ENCODE results near the gene FGF7.
A peak's percentile ranks its signal among the peaks of the same experiment; 100 is the strongest.
"Not testable (repeated sequence)": the region's sequence is repeated elsewhere in the genome, so short reads cannot be mapped to it uniquely, and the experiment has no call there.

FGF7 gene

GRCh38 chr15:49439678-49440395 lies 16.8 kb downstream of the FGF7 start:
- no peak for DNase-seq

- DNase-seq: no peak
Observed at GRCh38 chr15:49441356-49441755, 18.3 kb downstream of the FGF7 start.

- DNase-seq: no peak
Observed at GRCh38 chr15:49441816-49442215, 18.8 kb downstream of the FGF7 start.

- DNase-seq: no peak
Observed at GRCh38 chr15:49452595-49452994, 29.6 kb downstream of the FGF7 start.

- DNase-seq: no peak
Observed at GRCh38 chr15:49456166-49456565, 33.1 kb downstream of the FGF7 start.

GRCh38 chr15:49458145-49458544 lies 35.1 kb downstream of the FGF7 start:
- DNase-seq: no peak

GRCh38 chr15:49460411-49460941 lies 37.4 kb downstream of the FGF7 start:
- no peak for DNase-seq

- DNase-seq: no peak
Observed at GRCh38 chr15:49462232-49462844, 39.3 kb downstream of the FGF7 start.

GRCh38 chr15:49464522-49464921 lies 41.5 kb downstream of the FGF7 start:
- DNase-seq: no peak

- DNase-seq: no peak
Observed at GRCh38 chr15:49466119-49466518, 43.1 kb downstream of the FGF7 start.

- DNase-seq: no peak
Observed at GRCh38 chr15:49467746-49468480, 44.9 kb downstream of the FGF7 start.

GRCh38 chr15:49468481-49468839 lies 45.4 kb downstream of the FGF7 start:
- DNase-seq: no peak

GRCh38 chr15:49471248-49471647 lies 48.2 kb downstream of the FGF7 start:
- DNase-seq: peak; percentile 20

GRCh38 chr15:49471733-49472132 lies 48.7 kb downstream of the FGF7 start:
- DNase-seq: no peak

- no peak for DNase-seq
Observed at GRCh38 chr15:49472338-49472737, 49.3 kb downstream of the FGF7 start.

- no peak for DNase-seq
Observed at GRCh38 chr15:49473031-49473430, 50.0 kb downstream of the FGF7 start.

- not testable (repeated sequence) for DNase-seq
Observed at GRCh38 chr15:49478021-49478420, 55.0 kb downstream of the FGF7 start.

GRCh38 chr15:49478982-49479381 lies 55.9 kb downstream of the FGF7 start:
- not testable (repeated sequence) for DNase-seq

GRCh38 chr15:49485401-49485800 lies 62.4 kb downstream of the FGF7 start:
- DNase-seq: not testable (repeated sequence)

- no peak for DNase-seq
Observed at GRCh38 chr15:49490966-49491365, 67.9 kb downstream of the FGF7 start.

- no peak for DNase-seq
Observed at GRCh38 chr15:49492151-49492550, 69.1 kb downstream of the FGF7 start.

- no peak for DNase-seq
Observed at GRCh38 chr15:49492830-49493229, 69.8 kb downstream of the FGF7 start.

- no peak for DNase-seq
Observed at GRCh38 chr15:49494842-49495241, 71.8 kb downstream of the FGF7 start.

All from DMS53 (cell line).